HK-2 (cell line): Measurements from ENCODE around the gene CNKSR2.
"Not testable (repeated sequence)": the region's sequence is repeated elsewhere in the genome, so short reads cannot be mapped to it uniquely, and the experiment has no call there.

Source experiments
- DNase-seq: peaks from one replicate; pipeline ENCODE4 v3.0.0-alpha.2; 2018; ENCODE audit not compliant: unreplicated experiment

Gene CNKSR2

DNA sequence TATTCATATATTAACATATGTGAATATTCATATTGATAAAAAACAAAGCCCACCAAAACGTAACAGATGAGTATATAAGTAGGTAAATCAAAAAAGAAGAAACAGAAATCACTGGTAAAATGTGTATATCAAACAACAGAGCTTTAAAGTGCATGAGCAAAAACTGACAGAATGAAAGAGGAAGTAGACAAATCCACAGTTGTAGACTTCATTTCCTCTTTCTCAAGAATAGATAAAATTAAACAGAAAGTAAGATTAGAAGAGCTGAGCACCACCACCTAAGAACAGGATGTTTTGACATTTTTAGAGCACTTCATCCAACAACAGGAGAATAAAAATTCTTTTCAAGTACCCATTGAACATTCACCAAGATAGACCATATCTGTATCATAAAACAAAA, 64.6 kb downstream of the CNKSR2 start:
- no peak for DNase-seq

DNA sequence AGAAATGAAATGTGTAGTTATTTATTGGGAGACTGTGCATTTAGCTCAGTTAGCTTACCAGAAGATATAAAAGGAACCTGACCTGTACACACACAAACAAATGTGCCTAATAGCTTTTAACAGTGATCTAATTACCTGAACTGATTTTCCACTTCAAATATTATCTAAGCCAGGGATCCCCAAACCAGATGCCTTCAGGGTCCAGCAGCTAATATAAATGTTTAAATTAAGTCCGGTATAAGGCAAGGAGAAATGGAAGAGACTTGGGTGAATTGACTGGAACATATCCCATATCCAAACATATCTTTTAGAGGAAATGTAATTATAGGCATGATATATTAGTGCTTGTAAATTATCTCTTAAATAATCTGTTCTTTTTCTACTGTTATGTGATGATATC, 66.7 kb downstream of the CNKSR2 start:
- no peak for DNase-seq

DNA sequence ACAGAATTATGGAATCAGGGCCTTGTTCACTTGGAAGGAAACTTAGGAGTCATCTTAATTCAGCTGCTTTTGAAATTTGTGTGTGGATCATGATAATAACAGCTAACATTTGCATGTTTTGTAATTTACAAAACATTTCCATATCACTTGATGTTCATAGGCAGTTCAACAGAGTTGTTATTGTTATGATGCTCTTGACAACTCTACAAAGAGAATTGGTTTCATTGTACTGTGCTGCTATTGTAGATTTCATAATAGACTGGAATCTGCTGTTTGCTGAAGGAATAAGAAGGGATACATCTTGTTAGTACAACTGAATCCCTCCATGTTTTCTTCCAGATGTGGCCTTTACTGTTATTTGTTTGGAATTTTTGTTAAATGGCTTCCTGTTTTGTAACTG, 83.5 kb downstream of the CNKSR2 start:
- no peak for DNase-seq

DNA sequence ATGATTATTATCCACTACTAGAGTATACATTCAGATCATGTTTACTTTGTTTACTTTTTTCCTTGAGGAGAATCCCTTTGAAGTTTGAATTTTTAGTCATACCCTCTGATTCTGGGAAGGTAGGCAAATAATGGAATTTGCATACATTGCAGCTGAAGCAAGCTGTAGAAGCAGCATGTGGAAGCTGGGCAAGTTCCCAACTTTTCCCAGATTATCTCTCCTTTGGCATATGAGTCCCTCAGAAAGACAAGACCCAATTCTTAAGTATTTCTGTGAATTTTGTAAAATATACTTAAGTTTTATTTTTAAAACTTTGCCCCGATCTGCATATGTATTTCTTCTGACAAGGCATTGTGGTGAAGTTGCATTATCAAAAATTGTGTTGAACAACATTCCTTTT, 94.9 kb downstream of the CNKSR2 start:
- DNase-seq = no peak

DNA sequence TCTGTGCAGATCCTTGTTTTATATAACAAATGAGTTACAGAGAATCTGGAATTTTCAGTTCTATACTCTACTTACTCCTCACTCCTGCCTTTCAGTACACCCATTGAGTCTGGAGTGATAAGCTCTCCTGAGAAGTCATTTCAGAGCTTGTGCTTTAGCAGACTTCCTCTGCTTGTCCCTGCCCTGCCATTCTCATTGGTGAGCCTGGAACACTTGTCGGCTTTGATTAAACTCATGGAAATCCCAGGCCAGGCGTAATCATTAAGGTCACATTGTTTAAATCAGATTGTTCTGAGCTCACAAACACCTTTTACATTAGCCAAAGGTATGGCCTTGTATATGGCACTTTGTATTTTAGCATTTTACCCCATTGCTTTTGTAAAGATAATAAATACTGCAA, 102.7 kb downstream of the CNKSR2 start:
- DNase-seq = no peak

GRCh38 chrX:21479695-21480270, 105.6 kb downstream of the CNKSR2 start:
- DNase-seq = no peak

GRCh38 chrX:21481761-21482160, 107.5 kb downstream of the CNKSR2 start:
- no peak for DNase-seq

DNA sequence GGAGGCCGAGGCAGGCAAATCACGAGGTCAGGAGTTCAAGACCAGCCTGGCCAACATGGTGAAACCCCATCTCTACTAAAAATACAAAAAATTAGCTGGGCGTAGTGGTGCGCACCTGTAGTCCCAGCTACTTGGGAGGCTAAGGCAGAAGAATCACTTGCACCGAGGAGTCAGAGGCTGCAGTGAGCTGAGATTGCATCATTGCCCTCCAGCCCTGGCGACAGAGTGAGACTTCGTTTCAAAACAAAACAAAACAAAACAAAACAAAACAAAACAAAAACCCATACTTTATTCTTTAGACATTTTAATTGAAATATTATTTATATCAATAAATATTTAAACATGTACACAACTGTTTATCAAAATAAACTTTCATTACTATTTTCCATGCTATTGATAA, 109.8 kb downstream of the CNKSR2 start:
- not testable (repeated sequence) for DNase-seq

GRCh38 chrX:21487832-21488231, 113.6 kb downstream of the CNKSR2 start:
- DNase-seq = no peak

DNA sequence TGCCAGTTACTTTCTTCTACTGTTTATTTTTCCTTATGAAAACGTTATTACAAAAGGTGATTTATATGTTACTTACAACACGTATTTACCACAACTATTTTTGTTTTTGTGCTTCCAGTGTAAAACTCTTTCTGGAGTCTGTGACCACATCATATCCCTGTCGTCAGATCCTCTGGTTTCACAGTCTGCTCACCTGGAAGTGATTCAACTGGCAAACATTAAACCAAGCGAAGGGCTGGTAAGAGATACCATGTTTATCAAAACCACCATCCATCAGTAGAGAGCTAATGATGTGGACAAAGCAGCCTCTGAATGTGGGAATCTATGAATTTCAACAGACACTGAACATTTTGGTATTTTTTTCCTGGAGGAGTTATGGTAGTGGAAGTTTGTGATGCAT, 116.1 kb downstream of the CNKSR2 start:
- DNase-seq = no peak

GRCh38 chrX:21493226-21493830, 119.1 kb downstream of the CNKSR2 start:
- no peak for DNase-seq

- no peak for DNase-seq
Measured at GRCh38 chrX:21503593-21503992, 129.4 kb downstream of the CNKSR2 start.

- DNase-seq = no peak
Measured at GRCh38 chrX:21509912-21510311, 135.7 kb downstream of the CNKSR2 start.

DNA sequence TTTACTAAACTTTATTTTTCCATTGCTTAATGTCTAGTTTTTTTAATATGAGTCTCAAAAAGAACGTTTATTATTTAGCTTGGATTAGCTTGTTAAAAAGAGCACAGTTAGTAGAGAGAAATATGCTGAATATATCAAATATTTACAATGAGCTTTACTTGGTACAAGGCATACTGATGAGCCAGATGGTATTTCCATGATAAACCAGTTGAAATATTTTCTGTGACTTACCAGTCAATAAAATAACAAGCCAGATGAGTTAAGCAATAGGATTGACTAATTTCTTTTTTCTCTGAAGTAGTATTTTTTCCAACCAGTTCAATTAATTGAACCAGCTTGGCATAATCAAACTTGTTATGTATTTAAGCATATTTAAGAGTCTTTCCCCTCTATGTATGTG, 149.8 kb downstream of the CNKSR2 start:
- no peak for DNase-seq

- no peak for DNase-seq
Measured at GRCh38 chrX:21528076-21528475, 153.9 kb downstream of the CNKSR2 start.

DNA sequence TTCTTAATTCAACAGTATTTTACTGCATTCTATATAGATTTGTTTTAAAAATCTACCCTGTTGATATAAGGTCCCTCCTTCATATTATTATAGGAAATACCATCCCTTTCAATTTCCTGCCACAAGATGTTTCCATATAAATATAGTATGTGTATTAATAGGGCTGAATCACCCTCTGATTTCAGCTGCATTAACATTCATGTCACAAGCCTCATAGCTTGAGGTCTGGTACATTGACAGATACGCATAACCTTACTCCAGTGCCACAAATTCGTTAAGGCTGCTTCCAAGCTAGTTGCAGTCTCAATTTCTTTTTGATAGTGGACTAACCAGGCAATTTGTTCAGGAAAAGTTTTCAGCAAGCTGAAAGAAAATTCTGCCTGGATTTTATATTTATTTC, 155.6 kb downstream of the CNKSR2 start:
- no peak for DNase-seq

GRCh38 chrX:21544642-21545041, 170.4 kb downstream of the CNKSR2 start:
- DNase-seq = not testable (repeated sequence)

GRCh38 chrX:21559417-21559816, 185.2 kb downstream of the CNKSR2 start:
- DNase-seq = no peak

DNA sequence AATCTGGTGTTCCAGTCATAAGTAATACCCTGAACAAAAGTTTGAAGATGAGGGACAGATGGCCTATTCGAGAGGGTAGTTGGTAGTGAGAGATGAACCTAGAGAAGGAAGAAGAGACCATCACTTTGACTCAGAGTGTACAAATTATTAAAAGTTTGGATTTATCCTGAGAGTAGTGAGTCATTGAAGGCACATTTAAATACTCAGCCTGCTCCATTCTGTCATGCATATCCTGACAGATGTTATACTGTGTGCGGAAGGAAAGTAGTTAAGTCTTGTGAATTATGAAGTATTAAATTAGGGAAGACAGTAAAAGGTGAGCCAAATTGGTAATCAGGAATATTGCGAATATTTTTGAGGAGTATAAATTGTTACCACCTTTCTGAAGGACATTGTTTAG, 190.8 kb downstream of the CNKSR2 start:
- no peak for DNase-seq

DNA sequence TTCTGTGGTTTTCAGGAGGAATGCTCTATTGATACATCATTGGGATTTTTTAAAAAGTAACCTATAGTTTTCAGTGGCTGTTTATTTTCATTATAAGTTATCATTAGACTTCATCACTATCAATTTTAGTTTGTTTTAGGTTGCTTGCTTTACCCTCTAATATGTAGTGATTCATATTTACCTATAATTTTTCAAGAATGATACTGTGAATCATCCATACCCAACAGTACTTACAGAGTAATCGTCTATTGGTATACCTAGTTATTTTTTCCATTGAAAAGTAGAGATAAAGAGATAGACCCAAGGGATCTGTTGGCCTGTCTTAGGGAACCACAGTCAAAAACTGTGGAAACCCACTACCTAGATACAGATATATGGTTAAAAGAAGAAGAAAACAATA, 200.6 kb downstream of the CNKSR2 start:
- no peak for DNase-seq

GRCh38 chrX:21581479-21581878, 207.3 kb downstream of the CNKSR2 start:
- no peak for DNase-seq

DNA sequence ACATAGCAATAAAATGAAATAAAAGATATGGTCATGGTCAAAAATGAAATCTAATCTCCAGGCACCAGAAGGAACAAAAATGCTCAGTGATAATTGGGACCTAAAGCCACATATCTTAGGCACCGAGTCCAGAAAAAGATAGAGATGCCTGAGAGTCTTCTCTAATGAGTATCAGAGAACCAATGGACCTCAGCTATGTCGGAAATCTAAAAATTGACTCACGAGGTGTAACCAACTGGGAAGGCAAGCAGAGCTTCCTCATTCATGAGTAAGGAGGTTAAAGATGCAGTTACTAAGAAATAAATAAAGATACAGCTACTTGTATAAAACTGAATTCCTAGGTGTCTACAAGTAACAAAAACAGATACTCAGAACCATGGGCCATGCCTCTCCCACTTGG, 211.8 kb downstream of the CNKSR2 start:
- no peak for DNase-seq

GRCh38 chrX:21590012-21590776, 216.0 kb downstream of the CNKSR2 start:
- DNase-seq = no peak
